ENCODE measurements around the gene CNTN4.
"Not testable (repeated sequence)": the region's sequence is repeated elsewhere in the genome, so short reads cannot be mapped to it uniquely, and the experiment has no call there.

Gene CNTN4

GRCh38 chr3:2947536-2947935 is 848.9 kb downstream of the CNTN4 start:
- no peak for DNase-seq (ENCODE audit: low read depth in 2 of 3, low spot score in 1 of 3)

GRCh38 chr3:2948882-2949281 is 850.2 kb downstream of the CNTN4 start:
- DNase-seq (ENCODE audit: low read depth in 2 of 3, low spot score in 1 of 3): no peak

DNA sequence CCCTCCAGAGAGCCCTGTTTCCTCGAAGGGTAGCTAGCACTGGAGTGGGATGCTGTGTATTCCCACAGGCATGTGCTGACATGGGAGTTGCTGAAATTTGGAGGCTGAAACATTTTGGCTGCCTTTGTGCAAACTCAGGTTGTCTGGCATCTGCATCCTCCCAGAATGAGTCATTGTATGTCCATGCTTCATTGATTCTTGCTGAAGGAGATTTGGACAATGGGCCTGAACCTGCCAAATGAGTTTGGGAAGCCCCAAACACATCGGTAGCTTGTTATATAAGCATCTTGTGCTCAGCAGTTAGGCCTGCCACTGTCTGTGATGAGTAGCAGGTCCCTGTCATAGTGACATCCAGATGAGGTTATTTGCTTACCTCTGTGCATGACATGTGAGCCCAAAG is 851.5 kb downstream of the CNTN4 start:
- DNase-seq (ENCODE audit: low read depth in 2 of 3, low spot score in 1 of 3): no peak

- no peak for DNase-seq (ENCODE audit: low read depth in 2 of 3, low spot score in 1 of 3)
Observed at GRCh38 chr3:2957115-2957514, 858.4 kb downstream of the CNTN4 start.

DNA sequence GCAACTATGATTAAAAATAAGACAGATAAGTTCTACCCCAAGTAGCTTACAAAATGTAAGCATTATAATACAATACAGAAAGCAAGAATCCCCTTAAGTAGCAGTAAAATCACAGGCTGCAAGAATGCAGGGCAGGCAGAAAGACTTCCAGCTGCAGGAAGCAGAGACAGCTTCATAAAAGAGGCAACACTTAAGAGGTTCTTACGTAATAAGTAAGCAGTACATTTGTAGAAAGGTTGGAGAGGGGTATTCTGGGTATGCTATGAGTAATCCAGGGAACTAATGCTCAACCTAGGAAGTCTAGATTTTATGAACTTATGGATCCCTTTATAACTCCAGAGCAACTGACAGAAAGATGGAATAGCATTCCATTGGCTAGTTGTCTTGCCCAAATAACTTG is 859.9 kb downstream of the CNTN4 start:
- DNase-seq (ENCODE audit: low read depth in 2 of 3, low spot score in 1 of 3): no peak

DNA sequence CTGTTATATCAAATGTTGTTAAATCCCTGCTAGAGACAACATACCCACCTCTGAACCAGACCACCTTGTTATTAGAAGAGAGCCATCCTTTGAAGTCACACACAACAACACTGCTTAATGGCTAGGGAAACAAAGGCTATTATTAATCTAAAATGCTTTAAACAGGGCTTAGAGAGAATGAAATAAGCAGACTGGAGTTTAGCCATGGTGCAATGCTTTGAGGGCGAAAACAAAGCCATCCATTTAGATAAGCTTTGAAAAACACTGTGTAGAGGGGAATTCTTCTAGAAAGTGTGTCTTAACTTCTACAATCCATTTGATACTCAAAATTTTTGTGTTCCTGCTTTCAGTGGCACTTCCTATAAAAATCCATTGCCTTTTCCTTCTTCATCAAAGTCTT is 862.9 kb downstream of the CNTN4 start:
- DNase-seq (ENCODE audit: low read depth in 2 of 3, low spot score in 1 of 3): no peak

DNA sequence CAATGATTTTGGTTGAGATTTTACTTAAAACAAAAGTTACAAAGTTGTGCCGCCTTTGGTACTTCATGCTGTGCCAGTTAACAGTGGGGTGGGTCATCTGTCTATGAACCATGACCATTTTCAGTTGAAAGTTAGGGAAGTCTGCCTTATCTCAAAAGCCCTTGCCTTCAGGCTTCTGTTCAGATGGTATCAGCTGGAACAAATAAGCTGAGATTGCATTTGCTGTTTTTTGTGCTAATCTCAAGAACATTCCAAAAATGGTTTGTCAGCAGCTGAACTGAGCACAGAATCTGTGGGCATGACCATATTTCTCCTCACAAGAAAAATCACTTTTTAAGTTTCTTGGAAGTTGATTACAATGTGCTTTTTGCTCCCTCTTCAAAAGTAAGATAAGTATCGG is 869.2 kb downstream of the CNTN4 start:
- DNase-seq (ENCODE audit: low read depth in 2 of 3, low spot score in 1 of 3): no peak

DNA sequence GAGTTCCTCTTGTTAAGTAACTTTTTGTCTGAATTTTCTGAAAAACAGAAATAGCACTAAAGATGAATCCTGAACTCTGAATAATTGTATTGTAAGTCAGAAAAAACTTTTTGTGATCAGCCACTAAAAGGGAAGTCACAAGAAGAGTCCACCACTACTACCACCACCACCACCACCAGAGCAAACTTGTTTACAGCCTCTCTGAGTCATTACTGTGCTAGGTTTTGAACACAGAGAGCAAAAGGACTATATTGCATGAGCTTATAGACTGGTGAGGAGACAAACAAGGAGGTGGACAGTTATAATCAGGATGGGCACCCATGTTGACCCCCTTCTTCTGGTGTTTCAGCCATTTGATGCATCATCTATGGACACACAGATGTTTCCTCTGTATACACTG is 869.8 kb downstream of the CNTN4 start:
- no peak for DNase-seq (ENCODE audit: low read depth in 2 of 3, low spot score in 1 of 3)

GRCh38 chr3:2976212-2976611 is 877.5 kb downstream of the CNTN4 start:
- no peak for DNase-seq (ENCODE audit: low read depth in 2 of 3, low spot score in 1 of 3)

- DNase-seq (ENCODE audit: low read depth in 2 of 3, low spot score in 1 of 3): no peak
Observed at GRCh38 chr3:2976796-2977195, 878.1 kb downstream of the CNTN4 start.

GRCh38 chr3:2978977-2979732 is 880.5 kb downstream of the CNTN4 start:
- DNase-seq (ENCODE audit: low read depth in 2 of 3, low spot score in 1 of 3): no peak

GRCh38 chr3:2984005-2984830 is 885.6 kb downstream of the CNTN4 start:
- no peak for DNase-seq (ENCODE audit: low read depth in 2 of 3, low spot score in 1 of 3)

- DNase-seq (ENCODE audit: low read depth in 2 of 3, low spot score in 1 of 3): no peak
Observed at GRCh38 chr3:2984831-2985220, 886.2 kb downstream of the CNTN4 start.

GRCh38 chr3:2985479-2985878 is 886.8 kb downstream of the CNTN4 start:
- no peak for DNase-seq (ENCODE audit: low read depth in 2 of 3, low spot score in 1 of 3)

DNA sequence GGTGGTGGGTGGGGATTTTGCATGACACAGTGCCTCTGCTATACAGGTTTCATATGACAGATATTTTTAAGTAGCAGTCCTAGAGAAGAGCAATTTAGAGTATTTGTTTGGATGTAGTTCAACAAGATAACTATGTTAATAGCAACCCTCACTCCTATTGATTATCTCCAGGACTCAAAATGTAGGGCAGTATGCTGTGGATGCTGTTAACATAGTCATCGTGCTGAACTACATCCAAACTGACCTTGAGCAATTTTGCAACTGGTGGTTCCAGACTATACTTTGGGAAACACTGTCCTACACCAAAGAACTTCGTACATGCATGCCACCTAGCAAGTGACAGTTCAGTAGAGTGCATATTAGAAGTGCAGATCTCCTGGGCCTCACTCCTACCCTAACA is 893.9 kb downstream of the CNTN4 start:
- no peak for DNase-seq (ENCODE audit: low read depth in 2 of 3, low spot score in 1 of 3)

DNA sequence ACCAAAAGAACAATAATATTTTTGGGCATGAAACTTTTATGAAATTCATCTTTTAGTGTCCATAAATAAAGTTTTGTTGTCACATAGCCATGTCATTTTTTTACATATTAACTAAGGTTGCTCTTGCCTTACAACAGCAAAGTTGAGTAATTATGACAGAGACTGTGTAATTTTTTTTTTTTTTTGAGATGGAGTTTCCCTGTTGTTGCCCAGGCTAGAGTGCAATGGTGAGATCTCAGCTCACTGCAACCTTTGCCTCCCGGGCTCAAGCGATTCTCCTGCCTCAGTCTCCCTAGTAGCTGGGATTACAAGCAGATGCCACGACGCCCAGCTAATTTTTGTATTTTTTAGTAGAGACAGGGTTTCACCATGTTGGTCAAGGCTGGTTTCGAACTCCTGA is 894.5 kb downstream of the CNTN4 start:
- DNase-seq (ENCODE audit: low read depth in 2 of 3, low spot score in 1 of 3): not testable (repeated sequence)

DNA sequence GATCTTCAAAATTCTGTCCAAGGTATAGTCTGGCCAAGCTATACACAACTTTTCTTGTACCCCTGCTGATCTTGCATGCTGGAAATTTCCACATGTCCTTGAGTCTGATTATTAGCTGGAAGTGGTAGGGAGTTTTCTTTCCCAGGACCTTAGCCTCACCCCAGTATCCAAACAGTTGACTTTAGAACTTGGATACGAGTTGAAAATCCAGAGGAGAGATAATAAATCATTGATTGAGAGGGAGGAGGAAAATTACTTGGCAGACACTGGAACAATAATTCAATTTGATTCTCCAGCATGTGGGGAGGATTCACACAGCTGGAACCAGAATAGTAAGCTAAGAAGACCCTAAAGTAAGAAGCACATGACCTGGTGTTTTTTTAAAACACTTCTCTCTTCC is 895.1 kb downstream of the CNTN4 start:
- DNase-seq (ENCODE audit: low read depth in 2 of 3, low spot score in 1 of 3): no peak

- DNase-seq (ENCODE audit: low read depth in 2 of 3, low spot score in 1 of 3): no peak
Observed at GRCh38 chr3:2995195-2995594, 896.5 kb downstream of the CNTN4 start.

- no peak for DNase-seq (ENCODE audit: low read depth in 2 of 3, low spot score in 1 of 3)
Observed at GRCh38 chr3:3005146-3005744, 906.6 kb downstream of the CNTN4 start.

- no peak for DNase-seq (ENCODE audit: low read depth in 2 of 3, low spot score in 1 of 3)
Observed at GRCh38 chr3:3013317-3014052, 914.8 kb downstream of the CNTN4 start.

Measured in stimulated activated CD4-positive, alpha-beta T cell treated with anti-CD3 and anti-CD28 coated beads, Interleukin-12 subunit alpha, Interleukin-12 subunit beta, amount 100 ng/mL, for 48 hours (primary cell).